HCT116 (cell line): ENCODE data around the gene WNT8B. TPM values are rescaled to one million over a fixed set of nuclear protein-coding genes. Genes with fewer than 3 reads are reported as not detected.

ENCODE experiments used
- ATAC-seq: fragments of 200-7000 bp; cut with Tn5 transposase; 2 replicates; pipeline ENCODE4 v1.9.1; 2020; ENCODE audit warnings: mild to moderate bottlenecking, moderate library complexity
- BruUV-seq: library from RNA; stranded (reverse); fragments of 400-500 nt; replicated peaks from 2 replicates; lab custom pipeline; 2021; lab: Mats Ljungman, UMichigan
- CTCF ChIA-PET: fragments of 300-600 bp; sonication (Branson Sonifier 250); formaldehyde crosslinking; loops from one replicate; lab custom pipeline; 2021; ENCODE audit warnings: antibody characterized with exemption; lab: Charles Lee
- POLR2A ChIA-PET: fragments of 300-600, 350-600 bp; sonication (Branson Sonifier 250); formaldehyde crosslinking; loops from one replicate; lab custom pipeline; 2021; ENCODE audit warnings: antibody characterized with exemption; lab: Charles Lee
- RAD21 ChIA-PET, 2 experiments: fragments of 300-600 bp; sonication (Branson Sonifier 250); formaldehyde crosslinking; loops; one replicate each; lab custom pipeline; 2023; ENCODE audit warnings: low total read pairs in 2 of 2; ENCODE audit not compliant: uncharacterized antibody in 2 of 2, unreplicated experiment in 2 of 2, low non-redundant PET in 1 of 2; lab: Charles Lee
- DNase-seq: peaks from one replicate; pipeline ENCODE4 v3.0.0-alpha.2; 2010; ENCODE audit warnings: low read depth, low spot score
- H2AFZ ChIP-seq: fragments of 200-600 bp; shearing (Covaris generic), sonication (generic); 2 replicates; pipeline ENCODE4 v1.6.1; 2017; ENCODE audit warnings: low read depth, mixed run types, mixed read lengths, antibody characterized with exemption, low read length; ENCODE audit not compliant: poor library complexity, severe bottlenecking
- H3K27ac ChIP-seq: 2 replicates; pipeline ENCODE4 v1.5.1; 2012; ENCODE audit warnings: low read depth, low read length
- H3K27me3 ChIP-seq: fragments of 200-600 bp; sonication (generic); 2 replicates; pipeline ENCODE4 v1.6.1; 2016; ENCODE audit warnings: mixed run types, low read length, mixed read lengths; ENCODE audit not compliant: insufficient read depth
- H3K36me3 ChIP-seq, 2 experiments: fragments of 200-500 bp in 1 of 2; fragments of 200-600 bp in 1 of 2; sonication (Bioruptor generic) in 1 of 2; sonication (generic) in 1 of 2; 2 replicates each; pipeline versions ENCODE4 v1.5.1 to v1.6.1; 2014 to 2016; ENCODE audit warnings: low read length in 2 of 2, inconsistent platforms in 1 of 2, mixed read lengths in 1 of 2, mixed run types in 1 of 2; ENCODE audit not compliant: insufficient read depth in 2 of 2, control insufficient read depth in 1 of 2
- H3K4me1 ChIP-seq, 2 experiments: fragments of 200-600 bp in 1 of 2; sonication (generic) in 1 of 2; 2 replicates each; pipeline versions ENCODE4 v1.5.1 to v1.6.1; 2012 to 2017; ENCODE audit warnings: low read length in 2 of 2, inconsistent platforms in 1 of 2, mild to moderate bottlenecking in 1 of 2, mixed read lengths in 1 of 2, mixed run types in 1 of 2, moderate library complexity in 1 of 2; ENCODE audit not compliant: insufficient read depth in 2 of 2, control insufficient read depth in 1 of 2
- H3K4me2 ChIP-seq: fragments of 200-600 bp; sonication (generic); 2 replicates; pipeline ENCODE4 v1.6.1; 2017; ENCODE audit warnings: mixed run types, low read length, mixed read lengths
- H3K4me3 ChIP-seq, 2 experiments: fragments of 200-600 bp in 1 of 2; sonication (generic) in 1 of 2; replicated peaks in 1 of 2; 2 replicates each; pipeline ENCODE4 v1.5.1; 2011 to 2016; ENCODE audit warnings: low read length in 2 of 2, control low read depth in 1 of 2, low read depth in 1 of 2, mild to moderate bottlenecking in 1 of 2, mixed read lengths in 1 of 2, mixed run types in 1 of 2
- H3K79me2 ChIP-seq: fragments of 200-600 bp; sonication (generic); 2 replicates; pipeline ENCODE4 v1.6.1; 2017; ENCODE audit warnings: mild to moderate bottlenecking, mixed run types, low read length, moderate library complexity, mixed read lengths; ENCODE audit not compliant: insufficient read depth
- H3K9ac ChIP-seq: fragments of 200-600 bp; sonication (generic); 2 replicates; pipeline ENCODE4 v1.6.1; 2016; ENCODE audit warnings: low read length, mixed read lengths
- H3K9me2 ChIP-seq: fragments of 200-600 bp; sonication (generic), shearing (Covaris generic); 2 replicates; pipeline ENCODE4 v1.6.1; 2017; ENCODE audit warnings: mixed run types, mild to moderate bottlenecking, moderate library complexity; ENCODE audit not compliant: insufficient read depth
- H3K9me3 ChIP-seq, 2 experiments: fragments of 200-500 bp in 1 of 2; fragments of 200-600 bp in 1 of 2; sonication (Bioruptor generic) in 1 of 2; sonication (generic) in 1 of 2; 2 replicates each; pipeline ENCODE4 v1.6.1; 2014 to 2017; ENCODE audit warnings: low read length in 2 of 2, mixed read lengths in 2 of 2, inconsistent platforms in 1 of 2, low read depth in 1 of 2, mild to moderate bottlenecking in 1 of 2, mixed run types in 1 of 2, moderate library complexity in 1 of 2; ENCODE audit not compliant: control insufficient read depth in 1 of 2, insufficient read depth in 1 of 2
- H4K20me1 ChIP-seq: fragments of 200-600 bp; sonication (generic), shearing (Covaris generic); 2 replicates; pipeline ENCODE4 v1.6.1; 2017; ENCODE audit warnings: mixed run types, mild to moderate bottlenecking, moderate library complexity; ENCODE audit not compliant: insufficient read depth
- CEBPB ChIP-seq: IDR thresholded peaks from 2 replicates; pipeline ENCODE4 v1.6.1; 2012; ENCODE audit warnings: low read depth
- EGR1 ChIP-seq: IDR thresholded peaks from 2 replicates; pipeline ENCODE4 v1.6.1; 2012; ENCODE audit warnings: low read depth
- FOSL1 ChIP-seq: IDR thresholded peaks from 2 replicates; pipeline ENCODE4 v1.6.1; 2012; ENCODE audit warnings: low read depth
- JUND ChIP-seq: IDR thresholded peaks from 2 replicates; pipeline ENCODE4 v1.6.1; 2012
- POLR2A ChIP-seq: IDR thresholded peaks from 2 replicates; pipeline ENCODE4 v1.7.0; 2011; ENCODE audit warnings: borderline replicate concordance; ENCODE audit not compliant: insufficient read depth, insufficient read length; ENCODE audit errors: extremely low read depth
- SRF ChIP-seq: IDR thresholded peaks from 2 replicates; pipeline ENCODE4 v1.6.1; 2012; ENCODE audit warnings: low read depth
- TCF7L2 ChIP-seq: IDR thresholded peaks from 2 replicates; pipeline ENCODE4 v1.7.0; 2011; ENCODE audit warnings: borderline replicate concordance, inconsistent platforms; ENCODE audit not compliant: insufficient read depth, insufficient read length; ENCODE audit errors: extremely low read depth
- YY1 ChIP-seq: IDR thresholded peaks from 2 replicates; pipeline ENCODE4 v1.6.1; 2011; ENCODE audit warnings: low read length, low read depth, moderate library complexity, mild to moderate bottlenecking; ENCODE audit not compliant: insufficient replicate concordance; ENCODE audit errors: extremely low read depth
- intact Hi-C: fragments of 100-400 bp; cut with micrococcal nuclease; formaldehyde crosslinking; loops from 2 replicates; pipeline ENCODE4 v1.10.0; 2022
- total RNA-seq: library from RNA; stranded (reverse); gene quantifications from one replicate; pipeline ENCODE4 v1.2.1, GENCODE V29; 2021; ENCODE audit not compliant: unreplicated experiment

The WNT8B gene
- total RNA-seq, 1 experiment from 2014 or later, result not detected

DNA sequence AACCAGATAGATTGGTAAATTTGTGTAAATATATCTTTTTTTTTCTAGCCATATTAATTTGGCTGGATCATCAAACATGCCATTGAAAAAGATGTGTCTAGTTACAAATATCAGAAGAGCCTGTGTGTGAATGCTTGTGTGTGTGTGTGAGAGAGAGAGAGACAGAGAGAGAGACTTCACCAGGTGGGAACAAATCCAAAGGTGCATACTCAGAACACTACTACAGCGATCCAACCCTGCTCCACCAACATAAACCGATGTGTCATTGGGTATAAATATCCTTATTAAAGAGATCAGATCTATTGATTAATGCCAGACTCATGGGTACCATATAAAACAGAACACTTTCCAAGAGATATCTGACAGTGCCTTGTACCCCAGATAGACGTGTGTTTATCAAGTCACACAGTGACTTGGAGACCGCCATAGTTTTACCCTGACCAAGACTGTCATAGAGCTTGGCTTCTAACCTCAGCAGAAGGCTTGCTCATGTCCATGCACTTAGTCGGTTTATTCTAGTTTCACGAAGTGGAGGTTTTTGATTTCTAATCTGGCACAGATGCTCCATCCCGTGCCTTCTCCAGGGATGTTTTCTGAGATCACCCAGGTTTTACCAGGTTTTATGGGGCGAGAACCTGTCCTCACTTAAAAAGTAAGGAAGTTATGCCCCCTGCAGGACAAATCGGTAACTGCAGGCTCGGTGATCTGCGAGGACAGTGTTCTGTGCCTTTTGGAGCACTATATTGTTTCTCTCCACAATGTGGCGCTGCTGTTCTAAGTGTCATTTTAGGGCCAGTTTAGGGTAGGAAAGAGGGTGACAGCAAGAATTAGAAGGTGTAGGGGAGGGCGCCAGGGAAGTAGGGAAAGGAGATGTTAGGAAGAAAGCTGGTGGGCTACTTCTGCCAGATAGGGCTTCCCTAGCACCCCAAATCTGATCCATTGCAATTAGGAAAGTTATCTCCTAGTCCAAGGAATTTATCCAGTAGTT is 29.3 kb upstream of the WNT8B start (continued):
- TF ChIP-seq YY1, result peak; percentile 79
- TF ChIP-seq SRF, result 0 out of 2 replicates have a peak, but pooled peaks have one; percentile 27
- no peak for TF ChIP-seq EGR1
- TF ChIP-seq POLR2A, result no peak
- no peak for TF ChIP-seq JUND
- no peak for TF ChIP-seq TCF7L2

GRCh38 chr10:100436255-100436654 is 26.6 kb upstream of the WNT8B start:
- Histone ChIP-seq H3K36me3 (no peaks in the 10 kb centered on the region), H4K20me1 (no peaks in the 10 kb centered on the region)
- CTCF ChIA-PET, result no interaction called here

More at GRCh38 chr10:100436255-100436654, 26.6 kb upstream of the WNT8B start:
- Histone ChIP-seq H3K4me2 (no peak overlapping the region), H3K4me3 (no peak overlapping the region)
- no peak for DNase-seq
- TF ChIP-seq FOSL1 (no peak), CEBPB (no peak), SRF (no peak)
- TF ChIP-seq, all 23 proteins: peak for 0
- H3K9ac ChIP-seq, result no peak overlapping the region
- ChIA-PET RAD21 (no interaction called here), POLR2A (no interaction called here)
- no peak overlapping the region for H2AFZ ChIP-seq
- intact Hi-C loops, result loop anchor here (10.0 kb wide), 1 partner anchor 591 kb away; no protein-coding TSS in a partner anchor
- H3K9me2 ChIP-seq, result no peaks in the 10 kb centered on the region
- H3K27ac ChIP-seq, result no peak overlapping the region
- H3K27me3 ChIP-seq, result no peaks in the 10 kb centered on the region
- no peaks in the 10 kb centered on the region for H3K79me2 ChIP-seq
- no TSS peak for BruUV-seq
- H3K4me1 ChIP-seq, result peaks cover 0 to 9% of the 10 kb centered on the region in 2 experiments; a peak in 2 of 4 replicates
- H3K9me3 ChIP-seq, result no peaks in the 10 kb centered on the region
- ATAC-seq, result no peak
